GM18907 (cell line): Measurements from ENCODE around the gene PRKN.
"Not testable (repeated sequence)": the region's sequence is repeated elsewhere in the genome, so short reads cannot be mapped to it uniquely, and the experiment has no call there.

Experiments used
- ATAC-seq: cut with Tn5 transposase; IDR thresholded peaks from one replicate; pipeline ENCODE4 v1.9.1; 2021; ENCODE audit warnings: mild to moderate bottlenecking, moderate library complexity; ENCODE audit not compliant: unreplicated experiment

PRKN gene

GRCh38 chr6:161316531-161316930 is 1411.0 kb downstream of the PRKN start:
- ATAC-seq: no peak

GRCh38 chr6:161315246-161315917 is 1412.2 kb downstream of the PRKN start:
- ATAC-seq: not testable (repeated sequence)

GRCh38 chr6:161314541-161315245 is 1412.9 kb downstream of the PRKN start:
- ATAC-seq: not testable (repeated sequence)

- ATAC-seq: no peak
These were observed 1413.5 kb downstream of the PRKN start for GRCh38 chr6:161313940-161314509.

- not testable (repeated sequence) for ATAC-seq
These were observed 1414.1 kb downstream of the PRKN start for GRCh38 chr6:161313475-161313874.

- not testable (repeated sequence) for ATAC-seq
These were observed 1417.8 kb downstream of the PRKN start for GRCh38 chr6:161309774-161310173.

- no peak for ATAC-seq
These were observed 1419.4 kb downstream of the PRKN start for GRCh38 chr6:161308075-161308655.

GRCh38 chr6:161305860-161306259 is 1421.7 kb downstream of the PRKN start:
- no peak for ATAC-seq

GRCh38 chr6:161303628-161304340 is 1423.8 kb downstream of the PRKN start:
- no peak for ATAC-seq

- ATAC-seq: no peak
These were observed 1424.6 kb downstream of the PRKN start for GRCh38 chr6:161302949-161303348.

GRCh38 chr6:161301338-161301737 is 1426.2 kb downstream of the PRKN start:
- no peak for ATAC-seq

- ATAC-seq: no peak
These were observed 1426.7 kb downstream of the PRKN start for GRCh38 chr6:161300823-161301222.

- no peak for ATAC-seq
These were observed 1427.8 kb downstream of the PRKN start for GRCh38 chr6:161299726-161300125.
